ENCODE results near the gene COPS2. TPM values are rescaled to one million over a fixed set of nuclear protein-coding genes. Genes with fewer than 3 reads are reported as not detected.

Gene COPS2
- total RNA-seq, 3 donors from 2014 or later = 38.4 to 102 (median 43.5) TPM

- DNase-seq = no peak
- ATAC-seq = no peak
- no peaks in the 10 kb centered on the region for H3K9me3 ChIP-seq
- H3K36me3 ChIP-seq (ENCODE audit: low read depth) = no peaks in the 10 kb centered on the region
- intact Hi-C loops (cut with DNase I, micrococcal nuclease) = loop anchor here (10.0 kb wide), 1 partner anchor 283 kb away; no protein-coding TSS in a partner anchor
- peaks cover 7% of the 10 kb centered on the region for H3K4me1 ChIP-seq (ENCODE audit: low read depth)
- no peak overlapping the region for H3K4me3 ChIP-seq
- no peak for TF ChIP-seq CTCF (IDR thresholded peaks at IDR 0.05)
Observed at GRCh38 chr15:49148298-49148697, 7.1 kb downstream of the COPS2 start.

- Histone ChIP-seq H3K4me3 (no peak overlapping the region), H3K4me1 (ENCODE audit: low read depth) (no peaks in the 10 kb centered on the region), H3K9me3 (no peaks in the 10 kb centered on the region), H3K36me3 (ENCODE audit: low read depth) (no peaks in the 10 kb centered on the region)
- ATAC-seq (peak; percentile 48), DNase-seq (peak in 1 of 3 donors; percentile 70)
- intact Hi-C loops (cut with DNase I, micrococcal nuclease) = loop anchor here (10.0 kb wide), 1 partner anchor 281 kb away; no protein-coding TSS in a partner anchor
- TF ChIP-seq CTCF (IDR thresholded peaks at IDR 0.05) = peak; percentile 26
Observed at GRCh38 chr15:49145651-49146609, 9.5 kb downstream of the COPS2 start.

GRCh38 chr15:49137861-49138260 is 17.5 kb downstream of the COPS2 start:
- no peaks in the 10 kb centered on the region for H3K4me1 ChIP-seq (ENCODE audit: low read depth)
- DNase-seq = no peak
- no peak overlapping the region for H3K4me3 ChIP-seq
- TF ChIP-seq CTCF (IDR thresholded peaks at IDR 0.05) = no peak
- H3K36me3 ChIP-seq (ENCODE audit: low read depth) = peaks cover 6% of the 10 kb centered on the region
- no peak for ATAC-seq
- intact Hi-C loops (cut with DNase I, micrococcal nuclease) = no loop called here
- H3K9me3 ChIP-seq = no peaks in the 10 kb centered on the region

- intact Hi-C loops (cut with DNase I, micrococcal nuclease) = no loop called here
- peaks cover 6% of the 10 kb centered on the region for H3K36me3 ChIP-seq (ENCODE audit: low read depth)
Observed at GRCh38 chr15:49135911-49136310, 19.5 kb downstream of the COPS2 start.

GRCh38 chr15:49135342-49135857 is 20.0 kb downstream of the COPS2 start:
- intact Hi-C loops (cut with DNase I, micrococcal nuclease) = no loop called here
- no peak overlapping the region for H3K4me3 ChIP-seq
- peaks cover 6% of the 10 kb centered on the region for H3K36me3 ChIP-seq (ENCODE audit: low read depth)
- no peaks in the 10 kb centered on the region for H3K4me1 ChIP-seq (ENCODE audit: low read depth)
- DNase-seq (no peak), ATAC-seq (no peak)
- no peak for TF ChIP-seq CTCF (IDR thresholded peaks at IDR 0.05)
- no peaks in the 10 kb centered on the region for H3K9me3 ChIP-seq

More at GRCh38 chr15:49135911-49136310, 19.5 kb downstream of the COPS2 start:
- H3K4me3 ChIP-seq = no peak overlapping the region
- no peaks in the 10 kb centered on the region for H3K9me3 ChIP-seq
- DNase-seq = no peak
- ATAC-seq = no peak
- no peaks in the 10 kb centered on the region for H3K4me1 ChIP-seq (ENCODE audit: low read depth)
- no peak for TF ChIP-seq CTCF (IDR thresholded peaks at IDR 0.05)

Data from mucosa of descending colon (tissue), 3 donors.